SK-N-SH treated with all-trans-retinoic acid at 6 μM for 48 hours (cell line): ENCODE data around the gene TTLL13.

ENCODE experiments used
- RARB ChIP-seq: fragments of 250-450 bp; sonication (Bioruptor Pico); IDR thresholded peaks from 2 replicates; pipeline ENCODE4 v1.8.0; 2021; ENCODE audit warnings: mild to moderate bottlenecking, moderate library complexity
- TF ChIP-seq, protein P1 (sequence below): fragments of 250-450 bp; sonication (Bioruptor Pico); IDR thresholded peaks from 2 replicates; pipeline ENCODE4 v1.8.0; 2020; ENCODE audit warnings: mild to moderate bottlenecking, moderate library complexity, borderline replicate concordance

DNA sequence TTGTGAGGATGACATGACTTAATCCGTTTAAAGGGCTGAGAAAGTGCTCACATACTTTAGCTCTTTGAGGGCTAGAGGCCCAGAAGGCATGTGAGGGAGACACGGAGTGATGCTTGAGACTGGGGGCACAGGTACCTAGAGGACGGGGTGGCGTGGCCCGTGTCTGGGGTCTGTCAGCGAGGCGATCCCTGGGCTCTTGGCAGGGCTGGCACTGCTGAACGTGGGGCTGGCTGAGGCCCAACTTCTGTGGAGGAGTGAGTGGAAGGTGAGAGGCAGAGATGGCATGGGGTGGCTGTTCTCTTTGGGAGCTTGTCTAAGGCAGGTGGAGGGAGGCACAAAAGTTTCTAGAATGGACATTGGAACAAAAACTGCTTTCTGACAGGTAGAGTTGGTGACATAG, 38.8 kb upstream of the TTLL13 start:
- TF ChIP-seq RARB = no peak
- TF ChIP-seq, protein P1, sequence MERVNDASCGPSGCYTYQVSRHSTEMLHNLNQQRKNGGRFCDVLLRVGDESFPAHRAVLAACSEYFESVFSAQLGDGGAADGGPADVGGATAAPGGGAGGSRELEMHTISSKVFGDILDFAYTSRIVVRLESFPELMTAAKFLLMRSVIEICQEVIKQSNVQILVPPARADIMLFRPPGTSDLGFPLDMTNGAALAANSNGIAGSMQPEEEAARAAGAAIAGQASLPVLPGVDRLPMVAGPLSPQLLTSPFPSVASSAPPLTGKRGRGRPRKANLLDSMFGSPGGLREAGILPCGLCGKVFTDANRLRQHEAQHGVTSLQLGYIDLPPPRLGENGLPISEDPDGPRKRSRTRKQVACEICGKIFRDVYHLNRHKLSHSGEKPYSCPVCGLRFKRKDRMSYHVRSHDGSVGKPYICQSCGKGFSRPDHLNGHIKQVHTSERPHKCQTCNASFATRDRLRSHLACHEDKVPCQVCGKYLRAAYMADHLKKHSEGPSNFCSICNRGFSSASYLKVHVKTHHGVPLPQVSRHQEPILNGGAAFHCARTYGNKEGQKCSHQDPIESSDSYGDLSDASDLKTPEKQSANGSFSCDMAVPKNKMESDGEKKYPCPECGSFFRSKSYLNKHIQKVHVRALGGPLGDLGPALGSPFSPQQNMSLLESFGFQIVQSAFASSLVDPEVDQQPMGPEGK (CRISPR knock-in tag) = no peak
